ENCODE results near the gene RBM42.

Gene RBM42

GRCh38 chr19:35607661-35608060 is 21.2 kb upstream of the RBM42 start:
- H3K4me3 ChIP-seq = no peak overlapping the region
- H3K4me1 ChIP-seq = peaks cover 14% of the 10 kb centered on the region
- no peak for TF ChIP-seq Cebpa-rat (IDR thresholded peaks at IDR 0.05)

GRCh38 chr19:35608251-35608650 is 20.6 kb upstream of the RBM42 start:
- H3K27me3 ChIP-seq = no peaks in the 10 kb centered on the region
- no peak for TF ChIP-seq Cebpa-rat (IDR thresholded peaks at IDR 0.05)
- no peaks in the 10 kb centered on the region for H4K20me1 ChIP-seq
- H3K4me1 ChIP-seq = peaks cover 17% of the 10 kb centered on the region
- no peak overlapping the region for H3K4me2 ChIP-seq
- H3K27ac ChIP-seq = no peak overlapping the region
- no peak overlapping the region for H3K9ac ChIP-seq
- no peak overlapping the region for H3K4me3 ChIP-seq
- peaks cover 31% of the 10 kb centered on the region for H3K9me3 ChIP-seq
- no peaks in the 10 kb centered on the region for H3K36me3 ChIP-seq

More at GRCh38 chr19:35607661-35608060, 21.2 kb upstream of the RBM42 start:
- H3K9ac ChIP-seq = no peak overlapping the region
- H3K9me3 ChIP-seq = peaks cover 31% of the 10 kb centered on the region
- H4K20me1 ChIP-seq = no peaks in the 10 kb centered on the region
- H3K36me3 ChIP-seq = no peaks in the 10 kb centered on the region
- no peaks in the 10 kb centered on the region for H3K27me3 ChIP-seq
- H3K27ac ChIP-seq = no peak overlapping the region
- H3K4me2 ChIP-seq = no peak overlapping the region

GRCh38 chr19:35609851-35610353 is 18.9 kb upstream of the RBM42 start:
- H3K27me3 ChIP-seq = no peaks in the 10 kb centered on the region
- no peaks in the 10 kb centered on the region for H4K20me1 ChIP-seq
- H3K4me1 ChIP-seq = peaks cover 23% of the 10 kb centered on the region
- no peak for TF ChIP-seq Cebpa-rat (IDR thresholded peaks at IDR 0.05)
- H3K9ac ChIP-seq = no peak overlapping the region
- H3K4me3 ChIP-seq = no peak overlapping the region
- H3K27ac ChIP-seq = no peak overlapping the region
- peaks cover 31% of the 10 kb centered on the region for H3K9me3 ChIP-seq
- H3K4me2 ChIP-seq = no peak overlapping the region
- H3K36me3 ChIP-seq = peaks cover 12% of the 10 kb centered on the region

GRCh38 chr19:35612224-35612558 is 16.6 kb upstream of the RBM42 start:
- Histone ChIP-seq H4K20me1 (no peaks in the 10 kb centered on the region), H3K27ac (peak overlapping the region; percentile 49; the same call in 1 of the 2 replicates), H3K4me2 (peak overlapping the region; percentile 81), H3K36me3 (peaks cover 35% of the 10 kb centered on the region), H3K9me3 (peaks cover 17% of the 10 kb centered on the region), H3K9ac (peak overlapping the region; percentile 82), H3K4me3 (peak overlapping the region; percentile 74), H3K4me1 (peaks cover 23% of the 10 kb centered on the region), H3K27me3 (no peaks in the 10 kb centered on the region)
- TF ChIP-seq Cebpa-rat (IDR thresholded peaks at IDR 0.05) = no peak

- Histone ChIP-seq H3K4me1 (peaks cover 23% of the 10 kb centered on the region), H3K4me3 (peak within 1 kb of the TSS; percentile 74), H3K36me3 (peaks cover 41% of the 10 kb centered on the region), H3K9ac (peak within 1 kb of the TSS; percentile 82), H3K27ac (peak within 1 kb of the TSS; percentile 79), H3K9me3 (peaks cover 11% of the 10 kb centered on the region), H3K27me3 (no peaks in the 10 kb centered on the region), H4K20me1 (no peaks in the 10 kb centered on the region), H3K4me2 (peak within 1 kb of the TSS; percentile 81)
- no peak for TF ChIP-seq Cebpa-rat (IDR thresholded peaks at IDR 0.05)
Measured at GRCh38 chr19:35612559-35613321, 16.1 kb upstream of the RBM42 start, which contains the start of gene HAUS5. TSS of gene HAUS5 (plus strand) at chr19:35612735. CDS start at chr19:35612795, 60 bp downstream.

GRCh38 chr19:35613574-35613973 is 15.3 kb upstream of the RBM42 start:
- peaks cover 3% of the 10 kb centered on the region; the same call in 1 of the 2 replicates for H3K9me3 ChIP-seq
- H3K4me3 ChIP-seq = peak overlapping the region; percentile 74; the same call in 1 of the 2 replicates
- peak overlapping the region; percentile 81 for H3K4me2 ChIP-seq
- no peak for TF ChIP-seq Cebpa-rat (IDR thresholded peaks at IDR 0.05)
- H3K9ac ChIP-seq = no peak overlapping the region; the same call in 1 of the 2 replicates
- no peaks in the 10 kb centered on the region for H4K20me1 ChIP-seq
- no peak overlapping the region for H3K27ac ChIP-seq
- peaks cover 23% of the 10 kb centered on the region for H3K4me1 ChIP-seq
- H3K27me3 ChIP-seq = no peaks in the 10 kb centered on the region
- peaks cover 49% of the 10 kb centered on the region for H3K36me3 ChIP-seq

- no peak for TF ChIP-seq Cebpa-rat (IDR thresholded peaks at IDR 0.05)
- Histone ChIP-seq H3K4me1 (peaks cover 18% of the 10 kb centered on the region), H3K9me3 (no peaks in the 10 kb centered on the region), H3K4me3 (no peak overlapping the region), H3K27ac (no peak overlapping the region), H4K20me1 (no peaks in the 10 kb centered on the region), H3K9ac (no peak overlapping the region), H3K4me2 (no peak overlapping the region), H3K27me3 (no peaks in the 10 kb centered on the region), H3K36me3 (peaks cover 62% of the 10 kb centered on the region)
Measured at GRCh38 chr19:35615036-35615435, 13.8 kb upstream of the RBM42 start.

- TF ChIP-seq Cebpa-rat (IDR thresholded peaks at IDR 0.05) = no peak
- Histone ChIP-seq H3K4me1 (no peaks in the 10 kb centered on the region; the same call in 1 of the 2 replicates), H3K27ac (no peak overlapping the region), H3K4me3 (no peak overlapping the region), H3K4me2 (no peak overlapping the region), H3K36me3 (peaks cover 88% of the 10 kb centered on the region), H3K9ac (0 out of 2 replicates have a peak overlapping the region, but pooled peaks have one; percentile 6), H3K27me3 (no peaks in the 10 kb centered on the region), H3K9me3 (no peaks in the 10 kb centered on the region), H4K20me1 (no peaks in the 10 kb centered on the region)
Measured at GRCh38 chr19:35618857-35619256, 10.0 kb upstream of the RBM42 start.

- TF ChIP-seq Cebpa-rat (IDR thresholded peaks at IDR 0.05) = no peak
- H3K9ac ChIP-seq = no peak overlapping the region
- no peak overlapping the region for H3K4me3 ChIP-seq
- no peaks in the 10 kb centered on the region for H3K9me3 ChIP-seq
- H3K4me2 ChIP-seq = no peak overlapping the region
- no peaks in the 10 kb centered on the region for H4K20me1 ChIP-seq
- H3K27ac ChIP-seq = no peak overlapping the region
- H3K27me3 ChIP-seq = no peaks in the 10 kb centered on the region
- peaks cover 83% of the 10 kb centered on the region for H3K36me3 ChIP-seq
- H3K4me1 ChIP-seq = no peaks in the 10 kb centered on the region
Measured at GRCh38 chr19:35619290-35619923, 9.4 kb upstream of the RBM42 start.

GRCh38 chr19:35620001-35620400 is 8.8 kb upstream of the RBM42 start:
- no peaks in the 10 kb centered on the region for H3K9me3 ChIP-seq
- H3K27me3 ChIP-seq = no peaks in the 10 kb centered on the region
- no peak overlapping the region for H3K4me2 ChIP-seq
- no peak for TF ChIP-seq Cebpa-rat (IDR thresholded peaks at IDR 0.05)
- H3K4me3 ChIP-seq = no peak overlapping the region
- H3K27ac ChIP-seq = no peak overlapping the region
- H3K9ac ChIP-seq = no peak overlapping the region
- H4K20me1 ChIP-seq = no peaks in the 10 kb centered on the region
- peaks cover 77% of the 10 kb centered on the region for H3K36me3 ChIP-seq
- no peaks in the 10 kb centered on the region for H3K4me1 ChIP-seq
